NCI-H526 (cell line): Measurements from ENCODE around the gene TMEM101.
"Not testable (repeated sequence)": the region's sequence is repeated elsewhere in the genome, so short reads cannot be mapped to it uniquely, and the experiment has no call there.

Experiments
- DNase-seq, 2 experiments: peaks; one replicate each; lab custom pipeline; 2025; lab: John Stamatoyannopoulos, UW

The TMEM101 gene

GRCh38 chr17:43974382-43975266 is 40.1 kb downstream of the TMEM101 start:
- no peak for DNase-seq

- DNase-seq = not testable (repeated sequence)
Observed at GRCh38 chr17:43972444-43973212, 42.1 kb downstream of the TMEM101 start.

- DNase-seq = not testable (repeated sequence)
Observed at GRCh38 chr17:43971436-43971835, 43.3 kb downstream of the TMEM101 start.

- DNase-seq = no peak
Observed at GRCh38 chr17:43970366-43970765, 44.4 kb downstream of the TMEM101 start.

- no peak for DNase-seq
Observed at GRCh38 chr17:43967251-43967875, 47.4 kb downstream of the TMEM101 start.

GRCh38 chr17:43966276-43966675 is 48.5 kb downstream of the TMEM101 start:
- DNase-seq = no peak

- DNase-seq = no peak
Observed at GRCh38 chr17:43962479-43962878, 52.3 kb downstream of the TMEM101 start.

GRCh38 chr17:43961954-43962353 is 52.8 kb downstream of the TMEM101 start:
- DNase-seq = no peak

- not testable (repeated sequence) for DNase-seq
Observed at GRCh38 chr17:43961292-43961691, 53.5 kb downstream of the TMEM101 start.
